Left forelimb (tissue), 1 donor: ENCODE results near the gene IFITM5.
"Not testable (repeated sequence)": the region's sequence is repeated elsewhere in the genome, so short reads cannot be mapped to it uniquely, and the experiment has no call there.

Experiments used
- DNase-seq: peaks from one replicate; pipeline ENCODE4 v3.0.0-alpha.2; 2018; ENCODE audit warnings: low spot score

The IFITM5 gene

GRCh38 chr11:283405-284104 lies 15.8 kb downstream of the IFITM5 start:
- peak; percentile 12 for DNase-seq

- peak; percentile 6 for DNase-seq
Observed at GRCh38 chr11:282630-283360, 16.5 kb downstream of the IFITM5 start.

- peak; percentile 46 for DNase-seq
Observed at GRCh38 chr11:282171-282570, 17.2 kb downstream of the IFITM5 start.

- peak; percentile 57 for DNase-seq
Observed at GRCh38 chr11:281486-282161, 17.7 kb downstream of the IFITM5 start.

DNA sequence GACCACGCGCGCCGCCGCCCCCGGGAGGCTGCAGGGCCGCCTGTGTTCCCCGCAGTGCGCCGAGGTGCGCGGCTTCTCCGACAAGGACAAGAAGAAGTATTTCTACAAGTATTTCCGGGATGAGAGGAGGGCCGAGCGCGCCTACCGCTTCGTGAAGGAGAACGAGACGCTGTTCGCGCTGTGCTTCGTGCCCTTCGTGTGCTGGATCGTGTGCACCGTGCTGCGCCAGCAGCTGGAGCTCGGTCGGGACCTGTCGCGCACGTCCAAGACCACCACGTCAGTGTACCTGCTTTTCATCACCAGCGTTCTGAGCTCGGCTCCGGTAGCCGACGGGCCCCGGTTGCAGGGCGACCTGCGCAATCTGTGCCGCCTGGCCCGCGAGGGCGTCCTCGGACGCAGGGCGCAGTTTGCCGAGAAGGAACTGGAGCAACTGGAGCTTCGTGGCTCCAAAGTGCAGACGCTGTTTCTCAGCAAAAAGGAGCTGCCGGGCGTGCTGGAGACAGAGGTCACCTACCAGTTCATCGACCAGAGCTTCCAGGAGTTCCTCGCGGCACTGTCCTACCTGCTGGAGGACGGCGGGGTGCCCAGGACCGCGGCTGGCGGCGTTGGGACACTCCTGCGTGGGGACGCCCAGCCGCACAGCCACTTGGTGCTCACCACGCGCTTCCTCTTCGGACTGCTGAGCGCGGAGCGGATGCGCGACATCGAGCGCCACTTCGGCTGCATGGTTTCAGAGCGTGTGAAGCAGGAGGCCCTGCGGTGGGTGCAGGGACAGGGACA lies 18.4 kb downstream of the IFITM5 start:
- DNase-seq = peak; percentile 56

- peak; percentile 64 for DNase-seq
Observed at GRCh38 chr11:279966-280705, 19.2 kb downstream of the IFITM5 start.

- DNase-seq = peak; percentile 45
Observed at GRCh38 chr11:279040-279965, 20.0 kb downstream of the IFITM5 start.

- peak; percentile 57 for DNase-seq
Observed at GRCh38 chr11:278001-278951, 21.1 kb downstream of the IFITM5 start, which contains the start of gene NLRP6. NLRP6 (plus strand) TSS chr11:278407; CDS start chr11:278570, 163 bp downstream.

GRCh38 chr11:276219-276618 lies 23.1 kb downstream of the IFITM5 start:
- no peak for DNase-seq

- no peak for DNase-seq
Observed at GRCh38 chr11:272931-273198, 26.5 kb downstream of the IFITM5 start.

DNA sequence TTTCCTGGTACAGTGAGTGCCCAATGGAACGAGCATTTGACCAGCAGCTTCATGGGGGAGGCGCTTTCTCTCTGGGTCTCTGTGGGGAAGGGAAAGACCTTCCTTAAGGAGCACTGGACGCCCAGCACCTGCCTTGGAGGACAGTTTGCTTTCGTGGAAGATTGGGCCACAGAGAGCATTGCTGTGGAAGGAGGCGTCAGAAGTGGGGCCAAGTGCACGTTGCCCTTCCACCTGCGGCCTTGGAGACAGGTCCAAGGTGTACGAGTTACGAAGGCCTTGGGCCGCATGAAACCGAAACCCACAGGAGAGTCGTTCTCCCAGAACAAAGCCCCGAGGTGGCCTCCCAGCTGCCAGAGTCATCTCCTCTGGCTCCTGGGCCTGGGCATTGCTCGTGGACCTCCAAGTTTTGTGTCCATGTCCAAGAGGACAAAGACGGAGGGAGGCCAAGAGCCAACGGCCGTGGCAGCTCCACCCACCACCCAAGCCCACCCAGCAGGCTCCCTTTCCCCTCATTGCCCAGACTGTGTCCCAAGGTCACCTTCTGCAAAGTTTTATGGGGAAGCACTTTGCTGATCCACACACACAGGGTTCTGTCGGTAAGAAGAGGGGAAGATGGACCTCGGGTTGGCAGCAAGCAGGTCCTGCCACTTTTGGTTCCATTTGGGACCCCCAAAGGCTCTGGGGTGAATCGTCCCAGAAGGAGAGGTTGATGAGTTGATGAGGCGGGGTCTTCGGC lies 27.0 kb downstream of the IFITM5 start:
- no peak for DNase-seq

GRCh38 chr11:271319-271715 lies 28.0 kb downstream of the IFITM5 start:
- DNase-seq = no peak

DNA sequence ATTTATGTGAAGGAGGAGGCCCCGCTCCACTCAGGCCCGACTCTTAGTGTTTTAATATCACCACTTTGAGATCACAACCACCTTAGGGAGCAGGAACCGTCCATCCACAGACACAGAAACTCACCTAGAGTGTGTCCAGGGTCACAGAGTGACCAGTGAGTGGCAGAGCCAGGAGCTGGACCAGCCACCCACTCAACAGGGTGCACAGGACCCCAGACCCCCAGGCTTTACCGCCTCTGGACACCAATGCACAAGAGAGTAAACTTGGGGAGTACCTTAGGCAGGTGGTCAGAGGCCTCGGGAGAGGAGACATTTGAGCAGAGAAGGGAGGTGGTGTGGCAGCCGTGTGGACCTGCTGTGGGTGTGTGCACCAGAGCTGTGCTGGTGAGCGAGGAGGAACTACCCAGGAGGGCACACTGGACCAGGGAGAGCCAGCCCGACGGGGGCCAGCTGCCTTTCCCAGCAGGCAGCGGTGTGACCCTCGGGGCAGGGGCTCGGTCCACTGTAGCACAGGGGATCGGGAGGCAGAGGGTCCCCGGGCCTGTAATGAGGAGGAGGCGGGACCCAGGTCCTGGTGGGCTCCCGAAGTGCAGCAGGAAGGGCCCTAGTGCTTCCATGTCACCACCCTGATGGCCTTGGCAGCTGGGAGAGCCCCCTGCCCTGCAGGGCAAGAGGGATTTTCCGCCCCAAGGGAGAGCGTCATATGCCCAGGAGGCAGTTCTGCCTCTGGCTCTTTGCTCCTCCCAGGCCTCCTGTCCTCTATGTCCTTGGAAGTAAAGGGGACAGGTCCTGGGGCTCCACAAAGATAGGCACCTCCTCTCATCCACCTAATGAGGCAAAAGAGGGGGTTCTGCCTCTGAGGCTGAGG lies 28.6 kb downstream of the IFITM5 start:
- DNase-seq = no peak

GRCh38 chr11:269146-269890 lies 30.0 kb downstream of the IFITM5 start:
- no peak for DNase-seq

- not testable (repeated sequence) for DNase-seq
Observed at GRCh38 chr11:268716-269145, 30.6 kb downstream of the IFITM5 start.

- no peak for DNase-seq
Observed at GRCh38 chr11:267491-267994, 31.8 kb downstream of the IFITM5 start.
